Fibroblast of villous mesenchyme (primary cell): ENCODE data around the gene PLEKHG7. TPM values are rescaled to one million over a fixed set of nuclear protein-coding genes. Genes with fewer than 3 reads are reported as not detected.
A peak's percentile ranks its signal among the peaks of the same experiment; 100 is the strongest.

Source experiments
- DNase-seq: peaks from one replicate; pipeline ENCODE4 v3.0.0-alpha.2; 2010; ENCODE audit warnings: low read depth
- H3K4me3 ChIP-seq: 2 replicates; pipeline ENCODE4 v1.5.1; 2011; ENCODE audit warnings: low read depth, mild to moderate bottlenecking, low read length
- total RNA-seq: library from RNA; depleted of rRNA; stranded (reverse); fragments of >200 nt; gene quantifications from 2 replicates; pipeline ENCODE4 v1.2.3, GENCODE V29; 2012
- TF ChIP-seq, protein P1 (sequence below): IDR thresholded peaks from 2 replicates; pipeline ENCODE4 v1.5.1; 2012; ENCODE audit warnings: low read depth, mild to moderate bottlenecking, low read length; ENCODE audit not compliant: insufficient read depth

The PLEKHG7 gene
- total RNA-seq, 1 donor: not detected

- TF ChIP-seq, protein P1, sequence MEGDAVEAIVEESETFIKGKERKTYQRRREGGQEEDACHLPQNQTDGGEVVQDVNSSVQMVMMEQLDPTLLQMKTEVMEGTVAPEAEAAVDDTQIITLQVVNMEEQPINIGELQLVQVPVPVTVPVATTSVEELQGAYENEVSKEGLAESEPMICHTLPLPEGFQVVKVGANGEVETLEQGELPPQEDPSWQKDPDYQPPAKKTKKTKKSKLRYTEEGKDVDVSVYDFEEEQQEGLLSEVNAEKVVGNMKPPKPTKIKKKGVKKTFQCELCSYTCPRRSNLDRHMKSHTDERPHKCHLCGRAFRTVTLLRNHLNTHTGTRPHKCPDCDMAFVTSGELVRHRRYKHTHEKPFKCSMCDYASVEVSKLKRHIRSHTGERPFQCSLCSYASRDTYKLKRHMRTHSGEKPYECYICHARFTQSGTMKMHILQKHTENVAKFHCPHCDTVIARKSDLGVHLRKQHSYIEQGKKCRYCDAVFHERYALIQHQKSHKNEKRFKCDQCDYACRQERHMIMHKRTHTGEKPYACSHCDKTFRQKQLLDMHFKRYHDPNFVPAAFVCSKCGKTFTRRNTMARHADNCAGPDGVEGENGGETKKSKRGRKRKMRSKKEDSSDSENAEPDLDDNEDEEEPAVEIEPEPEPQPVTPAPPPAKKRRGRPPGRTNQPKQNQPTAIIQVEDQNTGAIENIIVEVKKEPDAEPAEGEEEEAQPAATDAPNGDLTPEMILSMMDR: no peak
- H3K4me3 ChIP-seq: no peak overlapping the region
- no peak for DNase-seq
Measured at GRCh38 chr12:92690601-92691000, 12.2 kb upstream of the PLEKHG7 start.

DNA sequence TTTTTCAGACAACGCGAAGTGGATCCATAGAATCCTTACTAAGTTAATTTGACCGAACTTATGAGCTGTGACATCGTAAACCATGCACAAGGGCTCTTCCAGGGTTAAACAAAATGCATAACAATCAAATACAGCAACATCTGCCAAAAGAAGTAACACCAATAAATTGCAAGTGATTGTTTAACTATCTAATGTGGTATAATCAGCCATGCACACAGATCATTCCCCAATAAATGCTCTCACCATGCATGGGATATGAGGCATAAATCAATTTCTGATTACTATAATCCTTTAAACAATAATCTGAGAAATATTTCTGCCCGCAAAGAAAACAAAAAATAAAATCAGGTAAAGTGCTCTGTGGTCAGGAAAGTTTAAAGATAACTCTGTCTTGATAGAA lies 7.7 kb upstream of the PLEKHG7 start:
- TF ChIP-seq, protein P1: no peak
- DNase-seq: no peak
- H3K4me3 ChIP-seq: no peak overlapping the region

DNA sequence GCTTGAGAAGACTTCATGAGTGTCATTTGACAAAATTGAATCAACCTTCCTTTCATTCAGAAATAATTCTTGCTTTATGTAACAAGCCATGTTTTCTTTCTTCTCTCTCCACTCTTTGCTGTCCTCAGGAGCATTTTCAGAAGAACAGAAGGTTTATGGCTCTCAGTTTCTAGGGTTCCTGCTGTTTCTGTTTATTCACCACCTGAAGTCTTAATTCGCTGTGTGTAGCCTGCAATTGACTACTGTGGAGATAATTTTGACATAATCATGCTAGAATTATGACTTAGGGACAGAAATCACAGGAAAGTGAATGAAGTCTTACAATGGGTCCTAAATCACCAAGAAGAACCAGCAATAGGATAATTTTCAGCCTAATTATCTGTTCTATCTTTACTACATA lies 7.2 kb upstream of the PLEKHG7 start:
- TF ChIP-seq, protein P1: no peak
- no peak overlapping the region for H3K4me3 ChIP-seq
- DNase-seq: no peak

GRCh38 chr12:92696216-92696615 lies 6.6 kb upstream of the PLEKHG7 start:
- TF ChIP-seq, protein P1: no peak
- DNase-seq: peak; percentile 66
- H3K4me3 ChIP-seq: no peak overlapping the region

DNA sequence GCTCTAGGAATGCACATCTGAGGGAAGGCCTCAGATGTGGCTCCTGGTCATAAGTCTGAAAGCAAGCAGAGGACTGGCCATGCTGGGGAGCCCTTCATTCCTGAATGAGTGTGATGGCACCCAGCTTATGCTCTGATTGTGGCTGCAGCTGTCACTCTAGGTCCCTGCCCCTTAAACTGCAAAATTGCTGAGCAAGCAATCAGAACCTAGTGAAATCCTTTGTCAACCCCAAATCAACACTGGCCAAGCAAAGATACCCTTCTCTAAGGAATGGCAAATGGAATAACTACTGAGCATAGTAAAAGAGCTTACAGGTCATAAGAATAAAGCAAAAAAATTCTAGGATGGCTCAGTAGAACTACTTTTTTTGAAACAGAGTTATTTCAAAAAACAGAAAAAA lies 4.3 kb upstream of the PLEKHG7 start:
- no peak for DNase-seq
- TF ChIP-seq, protein P1: no peak
- no peak overlapping the region for H3K4me3 ChIP-seq

GRCh38 chr12:92701441-92701840 lies 1.3 kb upstream of the PLEKHG7 start:
- DNase-seq: no peak
- TF ChIP-seq, protein P1: no peak
- no peak overlapping the region for H3K4me3 ChIP-seq

- H3K4me3 ChIP-seq: no peak overlapping the region
- TF ChIP-seq, protein P1: no peak
- DNase-seq: no peak
Measured at GRCh38 chr12:92703786-92704185, 997 bp downstream of the PLEKHG7 start.
